8988T (cell line): ENCODE measurements around the gene MAX.
"Not testable (repeated sequence)": the region's sequence is repeated elsewhere in the genome, so short reads cannot be mapped to it uniquely, and the experiment has no call there.

Experiments
- DNase-seq: peaks from one replicate; pipeline ENCODE4 v3.0.0; 2011

The MAX gene

DNA sequence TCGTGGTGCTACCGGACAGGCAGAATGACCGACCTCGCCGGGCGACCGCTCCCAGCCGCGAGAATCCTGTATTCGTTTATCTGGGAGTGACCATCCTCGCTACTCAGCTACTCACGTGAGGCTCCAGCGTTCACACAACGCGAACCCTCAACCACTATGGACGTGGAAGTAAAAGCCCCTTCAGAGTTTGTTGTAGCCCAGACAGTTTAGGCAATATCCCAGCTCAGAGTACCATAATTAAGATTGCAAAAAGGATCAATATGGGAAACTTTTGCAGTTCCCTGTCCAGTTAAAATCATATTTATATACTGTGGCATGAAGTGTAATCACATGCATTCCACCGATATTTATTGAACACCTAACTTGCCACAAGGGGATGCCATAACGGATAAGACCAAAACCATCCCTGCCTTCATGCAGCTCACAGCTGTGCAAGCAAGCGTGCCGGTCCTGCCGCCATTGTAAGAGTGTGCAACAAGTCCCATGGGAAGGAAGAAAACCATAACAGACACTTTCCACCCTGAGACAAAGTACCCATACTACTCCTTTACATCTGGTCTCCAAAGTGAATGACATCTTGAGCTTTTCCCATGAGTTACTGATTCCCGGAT, 938 bp upstream of the MAX start:
- DNase-seq = no peak

DNA sequence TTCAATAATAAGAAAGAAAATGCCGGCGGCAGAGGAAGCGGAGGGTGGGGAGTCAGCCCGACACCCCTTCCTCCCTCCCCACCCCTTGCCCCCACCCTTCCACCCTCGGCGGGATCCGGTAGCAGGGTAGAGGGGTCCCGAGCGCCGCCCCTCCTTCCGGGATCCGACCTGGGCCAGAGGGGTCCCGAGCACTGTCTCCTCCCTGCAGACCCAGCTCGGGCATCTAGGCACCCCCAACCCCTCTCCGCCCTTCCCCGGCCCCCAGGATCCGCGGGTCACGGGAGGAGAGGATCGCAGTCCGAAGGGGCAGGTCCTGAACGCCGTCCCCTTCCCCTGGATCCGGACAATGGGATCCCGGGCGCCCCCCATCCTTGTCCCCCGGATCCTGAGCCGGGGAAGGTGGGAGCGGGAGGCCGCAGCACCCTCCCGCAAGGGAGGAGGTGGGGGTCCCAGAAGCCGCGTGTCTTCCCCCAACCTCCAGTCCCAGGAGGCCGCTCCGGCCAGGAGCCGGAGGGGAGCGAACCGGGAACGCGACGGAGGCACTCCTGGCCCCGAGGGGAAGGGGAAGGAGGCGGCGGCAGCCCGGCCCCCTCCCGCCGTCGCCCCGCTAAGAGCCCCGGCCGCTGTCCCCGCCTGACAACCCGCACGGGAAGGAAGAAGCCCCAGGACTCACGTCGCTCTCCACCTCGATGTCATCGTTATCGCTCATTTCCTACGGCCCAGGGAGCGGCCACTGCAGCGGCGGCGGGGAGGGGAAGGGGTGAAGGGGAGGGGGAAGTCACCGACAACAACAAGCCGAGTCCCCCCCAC, 481 bp downstream of the MAX start:
- peak; percentile 34 for DNase-seq

DNA sequence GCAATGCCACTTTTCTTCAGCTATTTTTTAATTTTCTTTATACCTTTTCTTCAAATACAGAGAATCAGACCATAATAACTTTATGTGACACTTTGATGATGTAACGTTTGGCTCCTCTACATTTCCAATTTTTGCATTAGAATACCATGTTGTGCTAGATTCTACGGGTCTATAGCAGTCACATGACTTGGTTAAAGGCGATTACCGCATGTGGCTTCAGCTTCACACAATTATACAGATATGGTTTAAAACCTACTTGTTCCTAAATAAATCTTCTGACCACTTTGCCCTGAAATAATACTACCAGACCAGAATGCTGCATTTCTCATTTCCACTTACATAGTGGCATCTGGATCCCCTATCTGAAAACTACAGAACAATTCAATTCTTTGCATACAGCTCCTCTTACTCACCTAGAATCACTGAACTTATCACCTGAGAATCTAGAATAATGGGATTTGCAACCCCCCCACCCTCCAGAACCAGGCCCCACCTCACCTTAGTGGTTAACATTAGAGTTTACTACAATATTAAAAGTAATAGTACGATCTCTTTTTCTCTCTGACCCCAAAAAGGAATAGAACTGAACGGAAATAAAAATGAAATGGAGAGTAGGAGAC, 1.3 kb downstream of the MAX start:
- DNase-seq = no peak

- no peak for DNase-seq
Measured at GRCh38 chr14:65098586-65098985, 3.7 kb downstream of the MAX start.

DNA sequence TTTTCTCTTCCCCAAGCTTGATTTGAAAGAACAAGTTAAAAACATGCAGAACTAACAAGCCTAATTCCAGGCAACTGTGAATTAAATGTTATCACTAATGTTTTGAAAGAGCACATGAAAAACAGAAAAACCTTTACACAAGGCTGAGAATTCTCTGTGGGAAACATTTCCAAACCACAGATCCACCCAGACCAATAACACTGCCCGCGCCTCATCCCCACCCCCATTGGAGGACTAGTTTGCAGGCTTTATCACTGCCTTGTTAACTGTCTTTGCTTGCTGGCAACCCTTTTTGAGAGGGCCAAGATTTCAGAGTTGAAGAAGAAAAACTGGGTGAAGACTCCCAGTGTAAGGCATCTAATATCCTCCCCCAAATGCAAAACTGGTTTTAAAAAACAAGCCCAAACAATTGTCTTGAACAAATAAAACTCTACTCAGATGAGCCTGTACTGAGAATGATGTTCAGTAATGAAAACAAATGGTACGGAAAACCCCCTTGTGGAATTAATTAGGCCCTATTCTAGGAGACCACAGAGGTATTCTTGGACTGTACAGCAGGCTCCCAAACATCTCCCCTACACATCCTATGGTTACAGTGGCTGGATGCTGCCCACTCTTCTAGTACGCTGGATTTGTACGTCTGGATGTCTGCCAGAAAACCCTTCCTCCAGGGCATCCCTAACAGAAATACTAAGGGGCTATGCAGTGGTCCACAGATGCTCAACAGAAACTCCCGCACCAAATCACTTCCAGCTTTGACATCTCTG, 5.8 kb downstream of the MAX start:
- DNase-seq = no peak

- no peak for DNase-seq
Measured at GRCh38 chr14:65095633-65096205, 6.6 kb downstream of the MAX start.

DNA sequence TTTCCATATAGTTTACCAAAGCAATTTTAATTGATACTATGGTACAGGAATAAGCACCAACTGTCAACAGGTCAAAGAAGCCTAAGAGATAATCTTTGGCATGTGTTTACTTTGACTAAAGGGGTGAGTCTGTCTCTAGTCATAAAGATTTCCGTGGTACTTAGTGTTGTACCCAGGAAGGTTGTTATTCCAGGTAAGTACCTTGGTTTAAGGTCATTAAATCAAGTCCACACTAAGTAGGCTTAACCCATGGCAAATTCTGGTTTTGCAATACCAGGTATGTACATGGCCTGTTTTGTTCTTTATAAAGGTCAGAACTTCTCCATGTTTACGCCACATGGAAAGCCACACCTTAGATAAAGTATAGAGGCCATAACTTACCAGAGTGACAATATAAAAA, 10.0 kb downstream of the MAX start:
- DNase-seq = no peak

GRCh38 chr14:65087835-65088234, 14.5 kb downstream of the MAX start:
- not testable (repeated sequence) for DNase-seq

DNA sequence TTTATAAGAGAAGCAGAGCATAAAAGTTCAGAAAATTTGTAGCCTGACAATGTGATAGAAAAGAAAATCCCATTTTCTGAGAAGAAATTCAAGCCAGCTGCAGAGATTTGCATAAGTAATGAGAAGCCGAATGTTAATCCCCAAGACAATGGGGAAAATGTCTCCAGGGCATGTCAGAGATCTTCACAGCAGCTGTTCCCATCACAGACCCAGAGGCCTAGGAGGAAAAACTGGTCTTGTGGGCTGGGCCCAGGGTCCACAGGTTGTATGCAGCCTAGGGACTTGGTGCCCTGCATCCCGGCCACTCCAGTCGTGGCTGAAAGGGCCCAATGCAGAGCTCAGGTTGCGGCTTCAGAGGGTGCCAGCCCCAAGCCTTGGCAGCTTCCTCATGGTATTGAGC, 15.6 kb downstream of the MAX start:
- not testable (repeated sequence) for DNase-seq

DNA sequence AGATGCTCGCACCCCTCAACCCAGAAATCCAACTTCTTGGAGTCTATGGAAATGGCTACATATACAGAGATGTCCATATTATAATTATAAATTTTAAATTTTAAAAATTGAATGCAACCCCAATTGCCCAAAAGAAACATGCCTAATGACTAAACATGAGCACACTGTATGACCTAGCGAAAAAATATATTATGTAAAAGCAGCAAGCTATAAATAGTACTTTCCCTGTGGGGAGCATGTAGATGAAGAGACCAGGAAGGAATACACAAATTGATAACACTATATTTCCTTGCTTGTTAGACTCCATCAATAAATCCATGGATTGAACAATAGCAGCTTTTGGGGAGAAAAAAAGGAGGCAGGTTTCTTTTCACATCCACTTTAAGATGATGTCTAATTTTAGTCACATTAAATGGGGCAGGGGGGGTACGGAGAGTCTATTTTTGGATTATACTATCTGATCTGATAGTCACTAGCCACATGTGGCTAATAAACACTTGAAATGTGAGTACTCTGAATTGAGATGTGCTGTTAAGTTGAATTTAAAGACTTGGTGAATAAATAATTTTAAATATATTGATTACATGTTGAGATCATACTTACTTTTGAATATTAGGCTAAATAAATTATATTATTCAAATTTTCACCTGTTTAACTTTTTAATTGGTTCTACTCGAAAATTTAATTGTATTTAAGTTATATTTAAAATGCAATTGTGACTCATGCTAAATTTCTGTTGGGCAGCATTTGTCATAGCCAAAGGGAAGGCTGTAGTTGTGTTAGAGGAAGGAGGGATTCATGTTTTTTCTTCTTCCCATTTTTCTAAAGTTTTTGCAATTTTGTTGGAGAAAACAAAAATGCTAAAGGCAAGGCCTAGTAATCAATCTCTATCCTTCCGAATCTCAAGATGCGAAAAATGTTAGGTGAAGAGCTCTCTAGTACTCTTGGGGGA, 17.5 kb downstream of the MAX start:
- DNase-seq = no peak

- no peak for DNase-seq
Measured at GRCh38 chr14:65082930-65083329, 19.4 kb downstream of the MAX start.

GRCh38 chr14:65080960-65081747, 21.2 kb downstream of the MAX start:
- DNase-seq = no peak

- DNase-seq = no peak
Measured at GRCh38 chr14:65079768-65080167, 22.5 kb downstream of the MAX start.

DNA sequence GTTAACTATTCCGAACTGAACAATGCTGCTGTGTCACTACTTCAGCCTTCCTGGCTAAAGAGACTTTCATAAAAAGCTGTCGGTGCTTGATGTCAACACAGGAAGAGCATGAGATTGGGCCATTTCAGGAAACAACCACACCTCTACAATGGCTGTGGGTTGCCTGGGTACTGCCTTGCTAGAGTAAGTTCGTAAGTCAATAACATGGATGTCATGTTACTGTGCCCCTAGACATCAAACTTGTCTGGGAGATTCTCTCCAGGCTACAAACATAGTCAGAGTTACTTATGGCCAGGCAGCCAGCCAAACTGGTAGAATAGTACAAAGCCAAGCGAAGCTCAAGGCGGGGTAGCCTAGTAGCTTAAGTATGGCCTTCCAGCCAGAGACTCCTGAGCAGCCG, 23.1 kb downstream of the MAX start:
- DNase-seq = no peak

DNA sequence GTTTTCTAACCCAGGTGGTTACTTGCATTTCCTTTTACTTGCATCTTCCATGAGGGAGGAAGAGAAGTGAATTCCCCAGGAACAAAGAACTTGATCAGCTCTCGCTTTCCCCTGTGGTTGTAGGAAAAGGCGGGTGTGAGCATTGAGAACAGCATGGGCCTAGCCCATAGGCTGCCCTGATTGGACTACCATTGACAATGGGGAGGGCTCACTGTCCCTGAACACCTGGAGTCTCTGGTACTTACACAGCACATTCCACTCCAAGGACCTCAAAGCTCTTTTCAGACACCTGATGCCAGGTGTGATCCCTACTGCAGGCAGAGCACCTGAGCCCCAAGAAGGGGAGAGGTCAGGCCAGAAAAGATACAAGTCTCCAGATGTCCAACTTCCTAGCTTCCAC, 25.0 kb downstream of the MAX start:
- no peak for DNase-seq

- DNase-seq = no peak
Measured at GRCh38 chr14:65075628-65076325, 26.5 kb downstream of the MAX start.

- DNase-seq = no peak
Measured at GRCh38 chr14:65074449-65075150, 27.7 kb downstream of the MAX start.

- DNase-seq = no peak
Measured at GRCh38 chr14:65073605-65074201, 28.6 kb downstream of the MAX start.

DNA sequence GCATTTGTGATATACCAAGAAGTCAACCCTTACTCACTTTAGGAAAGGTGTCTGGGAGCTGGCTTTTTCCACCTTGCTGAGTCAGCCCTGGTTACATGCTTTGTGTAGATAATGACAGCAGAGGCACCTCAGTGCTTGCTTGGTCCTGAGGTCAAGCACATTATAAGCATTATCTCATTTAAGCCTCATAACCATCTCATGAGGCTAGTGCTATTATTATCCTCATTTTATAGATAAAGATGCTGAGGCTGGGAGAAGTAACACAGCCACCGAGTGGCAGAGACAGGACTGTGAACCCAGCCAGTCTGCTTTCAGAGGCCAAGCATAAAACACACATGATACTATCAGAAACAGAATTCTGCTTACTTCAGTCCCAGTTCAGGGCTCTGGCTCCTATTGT, 29.4 kb downstream of the MAX start:
- no peak for DNase-seq
